ENCODE data around the gene DMRTB1.

DNA sequence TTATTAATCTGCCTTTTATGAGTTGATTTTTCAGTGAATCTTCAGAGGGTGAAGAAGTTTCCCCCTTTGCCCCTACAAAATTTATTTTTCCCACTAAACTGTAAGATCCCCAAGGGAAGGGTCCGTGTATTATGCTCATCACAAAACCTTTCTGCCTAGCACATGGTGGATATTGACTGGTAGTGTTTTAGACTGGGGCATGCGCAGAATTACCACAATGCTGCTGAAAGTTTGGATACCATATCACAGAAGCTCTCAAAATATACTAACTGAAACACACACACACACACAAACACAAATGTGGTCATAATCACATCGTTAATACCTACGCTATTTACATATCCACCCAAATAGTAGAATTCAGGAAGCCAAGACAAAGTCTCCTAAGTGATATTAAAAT is 28.0 kb upstream of the DMRTB1 start:
- TF ChIP-seq, protein P1, sequence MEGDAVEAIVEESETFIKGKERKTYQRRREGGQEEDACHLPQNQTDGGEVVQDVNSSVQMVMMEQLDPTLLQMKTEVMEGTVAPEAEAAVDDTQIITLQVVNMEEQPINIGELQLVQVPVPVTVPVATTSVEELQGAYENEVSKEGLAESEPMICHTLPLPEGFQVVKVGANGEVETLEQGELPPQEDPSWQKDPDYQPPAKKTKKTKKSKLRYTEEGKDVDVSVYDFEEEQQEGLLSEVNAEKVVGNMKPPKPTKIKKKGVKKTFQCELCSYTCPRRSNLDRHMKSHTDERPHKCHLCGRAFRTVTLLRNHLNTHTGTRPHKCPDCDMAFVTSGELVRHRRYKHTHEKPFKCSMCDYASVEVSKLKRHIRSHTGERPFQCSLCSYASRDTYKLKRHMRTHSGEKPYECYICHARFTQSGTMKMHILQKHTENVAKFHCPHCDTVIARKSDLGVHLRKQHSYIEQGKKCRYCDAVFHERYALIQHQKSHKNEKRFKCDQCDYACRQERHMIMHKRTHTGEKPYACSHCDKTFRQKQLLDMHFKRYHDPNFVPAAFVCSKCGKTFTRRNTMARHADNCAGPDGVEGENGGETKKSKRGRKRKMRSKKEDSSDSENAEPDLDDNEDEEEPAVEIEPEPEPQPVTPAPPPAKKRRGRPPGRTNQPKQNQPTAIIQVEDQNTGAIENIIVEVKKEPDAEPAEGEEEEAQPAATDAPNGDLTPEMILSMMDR (conservative IDR thresholded peaks at IDR 0.05; ENCODE audit: low read depth, low read length): no peak
- no peak for TF ChIP-seq EZH2 (IDR thresholded peaks at IDR 0.05; ENCODE audit: low read length, unreplicated experiment)

Data from PC-3 (cell line).